ENCODE data around the gene ETV7. TPM values are rescaled to one million over a fixed set of nuclear protein-coding genes. Genes with fewer than 3 reads are reported as not detected.
"Not testable (repeated sequence)": the region's sequence is repeated elsewhere in the genome, so short reads cannot be mapped to it uniquely, and the experiment has no call there.

ETV7 gene
- total RNA-seq, 6 experiments from 2014 or later: 0.20 to 0.32 (median 0.24) TPM; not detected in 2

DNA sequence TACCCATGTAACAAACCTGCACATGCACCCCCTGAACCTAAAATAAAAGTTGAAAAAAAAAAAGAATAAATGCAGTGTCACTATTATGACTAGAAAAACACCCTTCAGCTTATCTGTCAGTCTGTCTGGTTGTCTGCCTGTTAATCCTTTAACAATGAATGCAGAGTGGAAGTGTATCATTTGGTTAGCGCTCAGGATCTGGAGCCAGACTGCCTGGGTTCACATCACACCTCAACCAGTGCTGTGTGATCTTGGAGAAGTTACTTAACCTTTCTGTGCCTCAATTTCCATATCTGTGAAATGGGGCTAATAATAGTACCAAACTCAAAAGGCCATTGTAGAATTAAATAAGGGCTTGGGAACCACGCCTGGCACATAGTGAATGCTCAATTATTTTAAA, 16.8 kb downstream of the ETV7 start:
- H3K9me3 Mint-ChIP-seq: no peaks in the 10 kb centered on the region
- no peaks in the 10 kb centered on the region; the same call in 1 of the 2 replicates for H3K36me3 Mint-ChIP-seq (ENCODE audit: low read depth)
- H3K4me3 Mint-ChIP-seq: no peak overlapping the region
- peaks cover 19% of the 10 kb centered on the region for H3K27me3 Mint-ChIP-seq (ENCODE audit: insufficient read depth)
- TF ChIP-seq CTCF (IDR thresholded peaks at IDR 0.05): no peak
- DNase-seq: no peak
- no peak overlapping the region for H3K27ac Mint-ChIP-seq
- peaks cover 26% of the 10 kb centered on the region for H3K4me1 Mint-ChIP-seq (ENCODE audit: low read depth)

- peak overlapping the region; percentile 3 for H3K27ac Mint-ChIP-seq
Measured at GRCh38 chr6:36368921-36369865, 18.3 kb downstream of the ETV7 start.

DNA sequence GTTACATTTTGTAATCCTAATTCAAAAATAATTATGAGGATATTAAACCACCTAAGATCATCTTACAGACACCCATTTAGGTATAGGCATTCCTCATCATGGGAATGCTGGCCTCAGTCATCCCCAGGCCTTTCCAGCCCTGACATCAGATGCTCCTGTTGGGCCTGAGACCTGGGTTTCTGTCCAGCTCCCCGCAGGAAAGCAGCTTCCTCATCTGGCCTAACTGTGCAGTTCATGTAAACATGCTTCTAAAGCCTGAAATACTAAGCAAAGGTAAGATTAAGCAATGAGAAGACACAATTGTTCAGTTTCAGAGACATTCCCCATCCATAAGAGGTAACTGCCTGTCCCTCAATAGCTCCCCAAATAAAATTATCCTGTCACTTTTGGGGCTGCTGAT, 19.0 kb downstream of the ETV7 start:
- H3K27ac Mint-ChIP-seq: peak overlapping the region; percentile 3; the same call in 1 of the 2 replicates
- H3K27me3 Mint-ChIP-seq (ENCODE audit: insufficient read depth): peaks cover 15% of the 10 kb centered on the region
- TF ChIP-seq CTCF (IDR thresholded peaks at IDR 0.05): no peak
- DNase-seq: no peak
- H3K9me3 Mint-ChIP-seq: no peaks in the 10 kb centered on the region
- H3K36me3 Mint-ChIP-seq (ENCODE audit: low read depth): peaks cover under 1% of the 10 kb centered on the region; the same call in 1 of the 2 replicates
- no peak overlapping the region for H3K4me3 Mint-ChIP-seq
- peaks cover 26% of the 10 kb centered on the region for H3K4me1 Mint-ChIP-seq (ENCODE audit: low read depth)

More at GRCh38 chr6:36368921-36369865, 18.3 kb downstream of the ETV7 start:
- Mint-ChIP-seq H3K4me3 (no peak overlapping the region), H3K4me1 (ENCODE audit: low read depth) (peaks cover 26% of the 10 kb centered on the region), H3K27me3 (ENCODE audit: insufficient read depth) (peaks cover 16% of the 10 kb centered on the region), H3K9me3 (no peaks in the 10 kb centered on the region), H3K36me3 (ENCODE audit: low read depth) (no peaks in the 10 kb centered on the region; the same call in 1 of the 2 replicates)
- peak; percentile 91 for DNase-seq
- no peak for TF ChIP-seq CTCF (IDR thresholded peaks at IDR 0.05)

- Mint-ChIP-seq H3K36me3 (ENCODE audit: low read depth) (peaks cover 5% of the 10 kb centered on the region; the same call in 1 of the 2 replicates), H3K4me1 (ENCODE audit: low read depth) (peaks cover 26% of the 10 kb centered on the region), H3K9me3 (no peaks in the 10 kb centered on the region), H3K27me3 (ENCODE audit: insufficient read depth) (peaks cover 12% of the 10 kb centered on the region), H3K27ac (no peak overlapping the region), H3K4me3 (no peak overlapping the region)
- TF ChIP-seq CTCF (IDR thresholded peaks at IDR 0.05): no peak
- DNase-seq: no peak
Measured at GRCh38 chr6:36367743-36368142, 19.7 kb downstream of the ETV7 start.

DNA sequence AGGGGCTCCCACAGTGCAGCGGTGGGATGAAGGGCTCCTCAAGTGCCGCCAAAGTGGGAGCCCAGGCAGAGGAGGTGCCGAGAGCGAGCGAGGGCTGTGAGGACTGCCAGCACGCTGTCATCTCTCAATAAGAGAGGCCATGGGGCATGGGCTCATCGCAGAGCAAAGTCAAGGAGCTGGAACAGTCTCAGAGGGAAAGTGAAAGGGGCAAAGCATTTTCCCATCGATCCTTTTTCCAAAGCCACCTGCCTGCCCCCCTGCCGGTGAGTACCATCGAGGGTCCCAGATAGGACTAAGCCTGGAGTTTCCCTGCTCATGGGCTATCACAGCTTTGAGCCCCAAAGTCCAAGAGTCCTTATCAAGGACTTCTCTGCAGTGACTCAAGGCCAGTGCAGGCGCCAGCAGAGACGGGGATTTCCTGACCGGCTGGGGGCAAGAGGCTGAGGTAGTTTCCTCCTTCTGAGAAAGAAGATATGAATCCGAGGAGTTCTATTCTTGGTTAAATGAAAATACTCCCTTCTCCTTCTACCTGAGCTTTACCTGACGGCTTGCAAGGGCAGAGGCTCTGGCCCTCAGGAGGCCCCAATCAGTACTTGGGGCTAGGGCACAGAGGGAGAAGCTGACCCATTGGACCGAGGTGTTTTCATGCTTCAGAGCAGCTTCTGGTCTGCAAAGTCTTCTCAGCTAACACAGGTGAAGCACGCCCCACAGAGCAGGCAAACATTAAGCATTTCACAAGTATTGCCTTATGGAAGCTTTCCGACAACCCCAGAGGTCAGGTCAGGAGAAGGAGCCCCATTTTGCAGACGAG, 22.6 kb downstream of the ETV7 start:
- Mint-ChIP-seq H3K4me1 (ENCODE audit: low read depth) (peaks cover 17% of the 10 kb centered on the region), H3K4me3 (no peak overlapping the region), H3K27me3 (ENCODE audit: insufficient read depth) (peaks cover 3% of the 10 kb centered on the region; the same call in 1 of the 2 replicates), H3K27ac (no peak overlapping the region), H3K36me3 (ENCODE audit: low read depth) (0 out of 2 replicates have a peak, but pooled peaks cover 5% of the 10 kb centered on the region), H3K9me3 (no peaks in the 10 kb centered on the region)
- no peak for TF ChIP-seq CTCF (IDR thresholded peaks at IDR 0.05)
- no peak for DNase-seq

DNA sequence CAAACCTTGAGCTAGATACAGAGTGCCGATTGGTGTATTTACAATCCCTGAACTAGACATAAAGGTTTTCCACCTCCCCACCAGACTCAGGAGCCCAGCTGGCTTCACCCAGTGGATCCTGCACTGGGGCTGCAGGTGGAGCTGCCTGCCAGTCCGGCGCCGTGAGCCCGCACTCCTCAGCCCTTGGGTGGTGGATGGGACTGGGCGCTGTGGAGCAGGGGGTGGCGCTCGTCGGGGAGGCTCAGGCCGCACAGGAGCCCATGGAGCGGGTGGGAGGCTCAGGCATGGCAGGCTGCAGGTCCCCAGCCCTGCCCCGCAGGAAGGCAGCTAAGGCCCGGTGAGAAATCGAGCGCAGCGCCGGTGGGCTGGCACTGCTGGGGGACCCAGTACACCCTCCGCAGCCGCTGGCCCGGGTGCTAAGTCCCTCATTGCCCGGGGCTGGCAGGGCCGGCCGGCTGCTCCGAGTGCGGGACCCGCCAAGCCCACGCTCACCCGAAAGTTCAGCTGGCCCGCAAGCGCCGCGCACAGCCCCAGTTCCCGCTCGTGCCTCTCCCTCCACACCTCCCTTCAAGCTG, 23.3 kb downstream of the ETV7 start:
- H3K9me3 Mint-ChIP-seq; H3K4me1 Mint-ChIP-seq (ENCODE audit: low read depth); H3K27me3 Mint-ChIP-seq (ENCODE audit: insufficient read depth); DNase-seq; H3K36me3 Mint-ChIP-seq (ENCODE audit: low read depth); H3K4me3 Mint-ChIP-seq; H3K27ac Mint-ChIP-seq: not testable (repeated sequence)

DNA sequence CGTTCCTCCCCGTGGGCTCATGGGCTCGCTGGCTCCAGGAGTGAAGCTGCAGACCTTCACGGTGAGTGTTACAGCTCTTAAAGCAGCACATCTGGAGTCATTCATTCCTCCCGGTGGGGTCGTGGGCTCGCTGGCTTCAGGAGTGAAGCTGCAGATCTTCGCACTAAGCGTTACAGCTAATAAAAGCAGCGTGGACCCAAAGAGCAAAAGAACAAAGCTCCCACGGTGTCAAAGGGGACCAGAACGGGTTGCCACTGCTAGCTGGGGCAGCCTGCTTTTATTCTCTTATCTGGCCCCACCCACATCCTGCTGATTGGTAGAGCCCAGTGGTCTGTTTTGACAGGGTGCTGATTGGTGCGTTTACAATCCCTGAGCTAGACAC, 24.1 kb downstream of the ETV7 start:
- not testable (repeated sequence) for DNase-seq; H3K27ac Mint-ChIP-seq; H3K27me3 Mint-ChIP-seq (ENCODE audit: insufficient read depth); H3K9me3 Mint-ChIP-seq; H3K36me3 Mint-ChIP-seq (ENCODE audit: low read depth); H3K4me3 Mint-ChIP-seq; H3K4me1 Mint-ChIP-seq (ENCODE audit: low read depth)
